Loucy (cell line): ENCODE measurements around the gene RGMA.

ENCODE experiments used
- EZH2phosphoT487 ChIP-seq: fragments of 200-600 bp; IDR thresholded peaks from 2 replicates; pipeline ENCODE4 v1.6.1; 2018; ENCODE audit warnings: antibody characterized with exemption, mild to moderate bottlenecking, moderate library complexity, borderline replicate concordance
- TF ChIP-seq, protein P1 (sequence below): fragments of 200-600 bp; sonication (generic); conservative IDR thresholded peaks from 2 replicates; pipeline ENCODE4 v1.5.1; 2014; ENCODE audit warnings: mild to moderate bottlenecking, antibody characterized with exemption, low read length

DNA sequence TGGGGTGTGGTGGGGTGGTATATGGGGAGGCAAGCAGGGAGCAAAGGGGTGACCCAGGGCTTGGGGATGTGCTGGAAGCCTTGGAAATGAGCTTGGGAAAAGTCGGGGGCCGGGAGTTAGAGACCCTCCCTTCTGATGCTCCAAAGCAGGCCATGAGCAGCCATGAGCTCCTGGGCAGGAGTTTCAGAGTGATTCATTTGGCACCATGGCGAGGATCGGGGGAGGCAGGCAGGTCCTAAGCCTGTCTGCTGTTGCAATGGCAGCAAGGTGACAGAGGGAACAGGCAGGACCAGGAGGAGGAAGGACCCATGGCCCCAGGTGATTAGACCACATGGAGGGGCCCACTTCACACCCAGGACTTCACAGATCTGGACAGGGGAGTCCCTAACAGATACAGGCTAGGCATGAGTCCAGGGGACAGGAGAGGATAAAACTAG is 21.3 kb downstream of the RGMA start:
- TF ChIP-seq, protein P1, sequence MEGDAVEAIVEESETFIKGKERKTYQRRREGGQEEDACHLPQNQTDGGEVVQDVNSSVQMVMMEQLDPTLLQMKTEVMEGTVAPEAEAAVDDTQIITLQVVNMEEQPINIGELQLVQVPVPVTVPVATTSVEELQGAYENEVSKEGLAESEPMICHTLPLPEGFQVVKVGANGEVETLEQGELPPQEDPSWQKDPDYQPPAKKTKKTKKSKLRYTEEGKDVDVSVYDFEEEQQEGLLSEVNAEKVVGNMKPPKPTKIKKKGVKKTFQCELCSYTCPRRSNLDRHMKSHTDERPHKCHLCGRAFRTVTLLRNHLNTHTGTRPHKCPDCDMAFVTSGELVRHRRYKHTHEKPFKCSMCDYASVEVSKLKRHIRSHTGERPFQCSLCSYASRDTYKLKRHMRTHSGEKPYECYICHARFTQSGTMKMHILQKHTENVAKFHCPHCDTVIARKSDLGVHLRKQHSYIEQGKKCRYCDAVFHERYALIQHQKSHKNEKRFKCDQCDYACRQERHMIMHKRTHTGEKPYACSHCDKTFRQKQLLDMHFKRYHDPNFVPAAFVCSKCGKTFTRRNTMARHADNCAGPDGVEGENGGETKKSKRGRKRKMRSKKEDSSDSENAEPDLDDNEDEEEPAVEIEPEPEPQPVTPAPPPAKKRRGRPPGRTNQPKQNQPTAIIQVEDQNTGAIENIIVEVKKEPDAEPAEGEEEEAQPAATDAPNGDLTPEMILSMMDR, result no peak
- no peak for TF ChIP-seq EZH2phosphoT487
